AG10803 (cell line): ENCODE data around the gene PER1.

Experiments
- DNase-seq: peaks from one replicate; pipeline ENCODE4 v3.0.0; 2010; ENCODE audit warnings: low read depth
- H3K4me3 ChIP-seq: 2 replicates; pipeline ENCODE4 v1.5.1; 2011; ENCODE audit warnings: mild to moderate bottlenecking, low read length, control low read depth
- TF ChIP-seq, protein P1 (sequence below): conservative IDR thresholded peaks from 2 replicates; pipeline ENCODE4 v1.5.1; 2011; ENCODE audit warnings: mild to moderate bottlenecking, low read length, control low read depth, inconsistent platforms

Gene PER1

DNA sequence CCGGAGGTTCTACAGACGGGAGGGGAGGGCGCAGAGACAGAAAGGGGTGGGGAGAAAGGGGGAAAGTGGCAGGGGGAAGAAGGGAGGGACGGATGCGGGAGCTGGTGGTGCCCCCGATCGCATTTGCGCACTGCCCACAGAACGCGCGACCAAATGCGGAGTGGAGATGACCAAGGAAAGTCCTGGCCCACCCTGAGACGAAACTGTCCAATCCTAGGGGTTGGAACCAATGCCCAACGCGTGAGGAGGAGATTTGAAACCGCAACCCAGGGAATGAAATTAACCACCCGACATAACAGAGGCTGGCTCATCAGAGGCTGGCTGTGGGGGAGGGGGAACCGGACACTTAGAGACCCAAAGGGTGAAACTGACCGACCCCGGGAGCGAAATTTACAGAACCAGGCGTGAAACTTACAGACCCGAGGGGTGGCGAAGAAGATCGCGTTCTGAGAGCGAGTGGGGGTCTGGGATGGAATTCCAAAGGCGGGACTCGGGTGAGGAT, 29.7 kb downstream of the PER1 start:
- TF ChIP-seq, protein P1, sequence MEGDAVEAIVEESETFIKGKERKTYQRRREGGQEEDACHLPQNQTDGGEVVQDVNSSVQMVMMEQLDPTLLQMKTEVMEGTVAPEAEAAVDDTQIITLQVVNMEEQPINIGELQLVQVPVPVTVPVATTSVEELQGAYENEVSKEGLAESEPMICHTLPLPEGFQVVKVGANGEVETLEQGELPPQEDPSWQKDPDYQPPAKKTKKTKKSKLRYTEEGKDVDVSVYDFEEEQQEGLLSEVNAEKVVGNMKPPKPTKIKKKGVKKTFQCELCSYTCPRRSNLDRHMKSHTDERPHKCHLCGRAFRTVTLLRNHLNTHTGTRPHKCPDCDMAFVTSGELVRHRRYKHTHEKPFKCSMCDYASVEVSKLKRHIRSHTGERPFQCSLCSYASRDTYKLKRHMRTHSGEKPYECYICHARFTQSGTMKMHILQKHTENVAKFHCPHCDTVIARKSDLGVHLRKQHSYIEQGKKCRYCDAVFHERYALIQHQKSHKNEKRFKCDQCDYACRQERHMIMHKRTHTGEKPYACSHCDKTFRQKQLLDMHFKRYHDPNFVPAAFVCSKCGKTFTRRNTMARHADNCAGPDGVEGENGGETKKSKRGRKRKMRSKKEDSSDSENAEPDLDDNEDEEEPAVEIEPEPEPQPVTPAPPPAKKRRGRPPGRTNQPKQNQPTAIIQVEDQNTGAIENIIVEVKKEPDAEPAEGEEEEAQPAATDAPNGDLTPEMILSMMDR = no peak
- H3K4me3 ChIP-seq = peak overlapping the region; percentile 69
- peak; percentile 44 for DNase-seq

DNA sequence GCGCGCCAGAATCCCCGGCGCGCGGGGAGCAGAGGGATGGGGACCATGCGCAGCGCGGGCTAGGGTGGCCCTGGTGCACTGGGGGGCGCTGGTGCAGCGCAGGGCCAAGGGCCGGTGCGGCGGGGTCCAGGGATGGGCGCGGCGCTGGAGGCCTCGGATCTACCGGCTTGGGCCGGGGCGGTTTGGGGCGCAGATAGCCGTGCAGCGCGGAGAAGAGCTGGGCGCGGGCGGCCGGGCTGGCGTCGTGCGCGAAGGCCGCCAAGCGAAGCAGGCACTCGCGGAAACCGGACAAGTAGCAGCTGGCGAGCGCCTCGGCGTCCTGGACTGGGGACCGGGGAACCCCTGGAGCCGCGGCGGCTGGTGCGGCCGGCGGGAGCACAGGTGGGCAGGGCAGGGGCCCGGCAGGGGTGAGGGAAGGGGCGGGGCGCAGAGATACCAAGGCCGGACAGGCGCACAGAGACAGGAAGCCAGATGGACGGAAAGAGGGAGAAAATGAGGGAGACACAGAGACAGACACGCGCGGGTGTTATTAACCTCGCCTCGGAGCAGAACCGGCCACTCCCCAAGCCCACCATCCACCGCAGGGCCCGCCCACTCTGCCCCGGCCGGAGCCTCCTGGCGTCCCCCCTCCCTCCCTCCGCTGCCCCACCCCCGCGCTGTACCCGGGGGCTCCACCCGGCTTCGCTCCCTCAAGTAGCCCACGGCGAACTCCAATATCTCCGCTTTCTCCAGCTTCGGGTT, 30.4 kb downstream of the PER1 start:
- TF ChIP-seq, protein P1 = peak; percentile 32
- peak; percentile 56 for DNase-seq
- peak overlapping the region; percentile 69 for H3K4me3 ChIP-seq

DNA sequence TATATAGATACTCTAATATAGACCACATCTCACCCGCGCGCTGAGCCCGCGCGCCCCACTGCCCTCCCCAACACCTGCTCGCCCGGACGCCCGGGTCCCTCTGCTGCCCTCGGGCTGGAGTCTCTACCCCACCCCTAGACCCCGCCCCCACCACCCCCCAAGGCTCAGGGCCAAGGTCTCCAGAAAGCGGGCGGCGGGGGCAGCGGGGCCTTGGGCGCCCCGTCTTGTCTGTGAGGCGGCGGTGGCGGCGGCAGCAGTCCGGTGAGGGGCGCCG, 30.9 kb downstream of the PER1 start:
- TF ChIP-seq, protein P1 = no peak
- H3K4me3 ChIP-seq = peak overlapping the region; percentile 69
- DNase-seq = no peak

DNA sequence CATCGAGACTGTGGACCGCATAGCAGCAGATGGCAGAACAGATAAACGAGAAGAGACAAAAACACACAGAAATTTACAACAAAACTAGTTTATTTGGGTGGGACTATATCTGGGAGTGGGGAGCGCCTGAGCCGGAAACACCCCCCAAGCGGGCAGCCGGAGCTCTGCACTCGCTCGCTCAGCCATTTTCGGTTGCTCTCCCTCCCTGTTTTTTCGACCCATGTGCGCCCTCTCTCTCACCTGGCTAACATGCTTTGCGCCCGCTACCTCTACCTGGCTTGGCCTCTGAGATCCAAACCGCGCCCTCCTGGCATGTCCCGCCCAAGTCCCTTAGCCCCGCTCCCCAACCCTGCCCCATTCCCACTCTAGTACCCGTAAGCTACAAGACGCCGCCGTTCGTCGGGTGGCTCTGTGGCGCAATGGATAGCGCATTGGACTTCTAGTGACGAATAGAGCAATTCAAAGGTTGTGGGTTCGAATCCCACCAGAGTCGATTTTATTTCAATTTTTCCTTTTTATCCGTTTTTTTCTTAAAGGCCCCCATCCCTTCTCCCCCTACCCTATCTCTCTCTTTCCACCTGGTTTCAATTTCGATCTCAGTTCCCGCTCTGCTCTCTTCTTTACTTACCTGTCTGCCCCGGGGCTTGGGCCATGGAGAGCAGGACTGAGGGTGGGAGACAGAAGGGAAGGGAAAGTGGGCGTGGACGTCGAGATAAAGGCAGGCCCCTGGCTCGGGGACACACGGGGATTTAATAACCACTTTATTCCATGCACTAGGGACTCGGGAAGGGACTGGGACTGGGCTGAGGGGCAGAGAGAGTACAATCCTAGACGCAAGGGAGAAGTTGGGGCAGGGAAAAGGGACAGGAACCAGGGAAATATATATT, 31.4 kb downstream of the PER1 start:
- DNase-seq = peak; percentile 69
- H3K4me3 ChIP-seq = peak overlapping the region; percentile 69
- TF ChIP-seq, protein P1 = peak; percentile 53

DNA sequence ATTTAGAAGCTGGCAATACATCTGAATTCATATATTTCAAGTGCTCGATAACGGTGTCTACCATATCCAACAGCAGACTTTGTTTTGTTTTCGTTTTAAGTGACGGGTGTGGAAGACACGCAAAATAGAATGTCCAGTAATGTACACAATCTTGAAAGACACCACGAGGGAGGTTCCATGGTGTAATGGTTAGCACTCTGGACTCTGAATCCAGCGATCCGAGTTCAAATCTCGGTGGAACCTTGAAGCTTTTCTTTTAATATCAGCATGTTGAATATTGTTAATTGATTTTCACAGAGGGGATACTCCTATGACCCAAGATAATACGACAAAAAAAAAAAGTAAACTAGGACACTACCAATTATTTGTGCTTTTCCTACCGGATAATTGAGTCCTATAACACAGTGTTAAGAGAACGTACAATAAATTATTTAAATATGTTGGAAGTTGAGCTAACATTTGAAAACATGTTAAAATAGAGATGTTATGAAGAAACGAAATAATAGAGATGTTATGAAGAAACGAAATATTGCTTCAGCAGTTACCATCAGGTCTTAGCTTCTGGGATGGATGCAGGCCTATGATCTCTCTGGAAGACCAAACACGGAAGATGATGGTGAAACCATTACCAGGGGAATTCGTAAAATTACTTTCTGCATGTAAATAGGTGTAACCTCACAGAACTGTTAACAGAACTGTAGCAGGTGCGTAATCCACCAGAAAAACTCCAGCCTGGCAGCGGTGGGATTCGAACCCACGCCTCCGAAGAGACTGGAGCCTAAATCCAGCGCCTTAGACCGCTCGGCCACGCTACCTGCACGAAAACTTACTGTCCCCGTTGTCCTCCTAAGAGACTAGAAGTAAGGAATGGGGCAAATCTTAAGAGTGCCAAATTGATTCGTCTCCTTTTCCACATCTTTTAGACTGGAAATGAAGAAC, 32.4 kb downstream of the PER1 start:
- DNase-seq = peak; percentile 91
- H3K4me3 ChIP-seq = peak overlapping the region; percentile 69
- TF ChIP-seq, protein P1 = no peak

DNA sequence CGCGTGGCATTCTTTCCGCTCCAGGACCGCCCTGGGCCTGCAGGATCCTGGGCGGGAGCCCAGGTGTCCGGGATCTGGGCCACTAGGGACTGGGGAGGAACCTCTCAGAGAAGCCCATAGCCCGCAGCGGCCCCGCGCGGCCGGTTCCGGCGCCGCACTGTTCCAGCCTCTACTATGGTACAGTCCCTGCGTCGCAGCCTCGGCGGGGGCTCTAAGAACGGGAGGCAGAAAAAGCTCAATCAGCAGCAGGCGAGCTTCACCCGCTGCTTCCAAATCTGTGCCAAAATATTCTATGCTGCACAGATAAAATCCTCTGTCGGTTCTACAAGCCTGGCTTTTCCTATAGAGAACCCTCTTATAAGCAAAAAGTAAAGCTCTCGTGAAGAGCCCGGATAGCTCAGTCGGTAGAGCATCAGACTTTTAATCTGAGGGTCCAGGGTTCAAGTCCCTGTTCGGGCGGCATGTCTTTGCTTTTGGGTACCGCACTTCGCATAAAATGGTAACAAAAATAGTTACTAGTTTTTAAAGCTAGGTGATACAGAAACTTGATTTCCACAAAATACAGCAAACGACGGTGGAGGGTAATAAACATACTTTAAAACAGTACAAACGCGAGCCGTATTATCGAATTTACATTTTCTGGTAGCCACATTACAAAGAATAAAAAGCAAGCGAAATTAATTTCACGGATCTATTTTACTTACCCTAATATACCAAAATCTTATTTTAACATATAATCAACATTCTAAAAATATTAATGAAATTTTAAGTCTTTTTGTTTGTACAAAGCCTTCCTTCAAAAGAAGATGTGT, 33.2 kb downstream of the PER1 start:
- peak; percentile 78 for DNase-seq
- TF ChIP-seq, protein P1 = peak; percentile 76

More for the DNA sequence above, 33.2 kb downstream of the PER1 start:
- peak overlapping the region; percentile 68 for H3K4me3 ChIP-seq
